NT2/D1 (cell line): ENCODE data around the gene TPBGL.

Experiments used
- SUZ12 ChIP-seq: IDR thresholded peaks from 2 replicates; pipeline ENCODE4 v1.6.1; 2011; ENCODE audit not compliant: insufficient read length, insufficient read depth; ENCODE audit errors: extremely low read depth
- YY1 ChIP-seq: IDR thresholded peaks from 2 replicates; pipeline ENCODE4 v1.6.1; 2011; ENCODE audit not compliant: insufficient read length, insufficient read depth
- ZNF274 ChIP-seq: IDR thresholded peaks from 2 replicates; pipeline ENCODE4 v1.6.1; 2011; ENCODE audit warnings: mild to moderate bottlenecking, low read depth, low read length

DNA sequence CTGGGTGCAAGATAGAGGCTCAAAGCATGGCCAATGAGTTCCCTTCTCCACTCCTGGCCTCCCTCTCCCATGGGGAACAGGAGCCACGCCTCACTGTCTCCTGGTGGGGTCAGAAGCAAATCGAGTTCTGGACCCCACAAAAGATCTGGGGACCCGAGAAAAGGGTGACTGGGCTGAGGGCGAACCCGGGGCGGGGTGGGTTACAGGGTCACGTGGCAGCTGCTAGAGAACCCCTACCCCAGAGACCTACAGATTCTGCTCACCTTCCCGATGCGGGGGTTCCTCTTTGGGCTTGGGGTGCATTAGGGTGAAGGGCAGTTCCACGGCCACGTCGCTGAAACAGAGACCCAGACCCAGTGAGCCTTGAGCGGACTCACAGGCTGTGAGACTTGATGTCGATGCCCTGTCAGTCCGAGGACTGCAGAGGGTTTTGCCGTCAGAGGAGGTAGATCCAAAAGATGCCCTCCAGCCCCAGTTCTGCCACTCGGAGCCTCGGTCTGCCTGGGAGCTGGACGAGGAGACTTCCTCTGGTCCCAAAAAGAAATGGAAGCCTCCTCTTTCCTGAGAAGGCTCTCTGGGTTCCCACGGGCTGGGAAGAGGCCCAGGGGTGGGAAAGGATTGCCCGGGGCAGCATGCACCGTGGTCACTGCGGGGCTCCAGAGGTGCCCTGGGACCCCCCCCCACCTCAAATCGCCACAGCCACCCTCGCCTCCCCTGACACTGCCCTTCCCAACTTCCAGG lies 28.2 kb downstream of the TPBGL start:
- TF ChIP-seq ZNF274 (no peak), YY1 (no peak), SUZ12 (no peak)
